Astrocyte (in vitro differentiated cells and primary cell): Measurements from ENCODE around the gene MATR3. TPM values are rescaled to one million over a fixed set of nuclear protein-coding genes. Genes with fewer than 3 reads are reported as not detected.
"Not testable (repeated sequence)": the region's sequence is repeated elsewhere in the genome, so short reads cannot be mapped to it uniquely, and the experiment has no call there.

Source experiments
- DNase-seq: peaks from one replicate; pipeline ENCODE4 v3.0.0-alpha.2; 2010; ENCODE audit warnings: low read depth
- FAIRE-seq: peaks from 2 replicates; lab custom pipeline; 2011; peaks lifted over from hg19 to GRCh38; lab: Jason Lieb, UNC
- H2AFZ ChIP-seq: 2 replicates; pipeline ENCODE4 v1.6.0; 2012; ENCODE audit warnings: low read depth, low read length, inconsistent platforms
- H3K27ac ChIP-seq: 2 replicates; pipeline ENCODE4 v1.5.1; 2011; ENCODE audit warnings: low read depth, low read length, inconsistent platforms
- H3K27me3 ChIP-seq: 2 replicates; pipeline ENCODE4 v1.6.0; 2011; ENCODE audit warnings: low read length, inconsistent platforms; ENCODE audit not compliant: insufficient read depth
- H3K36me3 ChIP-seq: 2 replicates; pipeline ENCODE4 v1.5.1; 2011; ENCODE audit warnings: low read length, inconsistent platforms; ENCODE audit not compliant: insufficient read depth
- H3K4me1 ChIP-seq: 2 replicates; pipeline ENCODE4 v1.5.1; 2011; ENCODE audit warnings: low read length, inconsistent platforms; ENCODE audit not compliant: insufficient read depth
- H3K4me2 ChIP-seq: 2 replicates; pipeline ENCODE4 v1.6.0; 2012; ENCODE audit warnings: low read length, inconsistent platforms
- H3K4me3 ChIP-seq: 2 replicates; pipeline ENCODE4 v1.5.1; 2011; ENCODE audit warnings: low read depth, mild to moderate bottlenecking, low read length, inconsistent platforms; ENCODE audit not compliant: insufficient read depth
- H3K79me2 ChIP-seq: 2 replicates; pipeline ENCODE4 v1.6.0; 2012; ENCODE audit warnings: mild to moderate bottlenecking, low read length, inconsistent platforms; ENCODE audit not compliant: insufficient read depth
- H3K9ac ChIP-seq: 2 replicates; pipeline ENCODE4 v1.6.0; 2012; ENCODE audit warnings: mild to moderate bottlenecking, low read length, inconsistent platforms
- H3K9me3 ChIP-seq: 2 replicates; pipeline ENCODE4 v1.5.1; 2012; ENCODE audit warnings: low read depth, mild to moderate bottlenecking, low read length, inconsistent platforms; ENCODE audit not compliant: insufficient read depth
- H4K20me1 ChIP-seq: 2 replicates; pipeline ENCODE4 v1.6.0; 2012; ENCODE audit warnings: low read length, inconsistent platforms; ENCODE audit not compliant: insufficient read depth
- H3K27ac Mint-ChIP-seq: one replicate; pipeline ENCODE4 v1.8.0; 2021; ENCODE audit warnings: mild to moderate bottlenecking, mixed read lengths; ENCODE audit not compliant: unreplicated experiment
- H3K27me3 Mint-ChIP-seq: one replicate; pipeline ENCODE4 v1.8.0; 2021; ENCODE audit warnings: low read depth, mixed read lengths; ENCODE audit not compliant: unreplicated experiment
- H3K36me3 Mint-ChIP-seq: one replicate; pipeline ENCODE4 v1.8.0; 2021; ENCODE audit warnings: low read depth, mixed read lengths; ENCODE audit not compliant: unreplicated experiment
- H3K4me1 Mint-ChIP-seq: one replicate; pipeline ENCODE4 v1.8.0; 2021; ENCODE audit warnings: low read depth, mixed read lengths; ENCODE audit not compliant: unreplicated experiment
- H3K4me3 Mint-ChIP-seq: one replicate; pipeline ENCODE4 v1.8.0; 2021; ENCODE audit warnings: mild to moderate bottlenecking, moderate library complexity, mixed read lengths; ENCODE audit not compliant: unreplicated experiment
- H3K9me3 Mint-ChIP-seq: one replicate; pipeline ENCODE4 v1.8.0; 2021; ENCODE audit warnings: mild to moderate bottlenecking, mixed read lengths; ENCODE audit not compliant: unreplicated experiment
- CTCF ChIP-seq: IDR thresholded peaks from 2 replicates; pipeline ENCODE4 v1.5.1; 2011; ENCODE audit warnings: low read depth, mild to moderate bottlenecking, inconsistent platforms, low read length, moderate library complexity; ENCODE audit not compliant: insufficient read depth
- EZH2 ChIP-seq: IDR thresholded peaks from 2 replicates; pipeline ENCODE4 v1.6.1; 2012; ENCODE audit warnings: mild to moderate bottlenecking, low read length, inconsistent platforms; ENCODE audit not compliant: insufficient read depth
- total RNA-seq: library from RNA; stranded (reverse); gene quantifications from 2 replicates; pipeline ENCODE4 v1.2.1, GENCODE V29; 2021

MATR3 gene
- total RNA-seq, 1 donor from 2014 or later, result 126 TPM

DNA sequence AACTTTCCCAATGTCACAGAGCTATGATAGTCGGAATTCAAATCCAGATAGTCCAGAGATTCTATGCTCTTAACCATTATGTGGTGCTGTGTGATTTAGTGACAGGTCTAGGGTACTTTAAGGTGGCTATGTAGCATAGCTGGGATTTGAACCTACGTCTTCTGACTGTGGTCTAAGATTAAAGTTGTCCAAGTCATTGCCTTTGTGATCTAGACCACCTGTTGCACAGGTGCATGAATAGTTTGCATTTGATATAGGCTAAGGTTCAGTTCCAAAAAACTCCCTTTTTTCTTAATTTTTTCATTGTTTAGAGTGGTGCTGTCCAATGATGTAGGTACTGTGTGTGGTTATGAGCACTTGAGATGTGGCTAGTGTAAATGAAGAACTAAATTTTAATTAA, 50.6 kb downstream of the MATR3 start:
- no peaks in the 10 kb centered on the region for H3K9me3 ChIP-seq
- H3K9me3 Mint-ChIP-seq, result no peaks in the 10 kb centered on the region
- H3K27ac ChIP-seq, result no peak overlapping the region
- FAIRE-seq, result no peak
- H3K36me3 ChIP-seq, result no peaks in the 10 kb centered on the region
- peaks cover 75% of the 10 kb centered on the region for H3K79me2 ChIP-seq
- no peaks in the 10 kb centered on the region for H3K27me3 Mint-ChIP-seq
- H3K4me1 ChIP-seq, result peaks cover 14% of the 10 kb centered on the region
- peak overlapping the region; percentile 44 for H3K4me2 ChIP-seq
- H3K4me3 Mint-ChIP-seq, result peak overlapping the region; percentile 67
- peaks cover 19% of the 10 kb centered on the region for H3K4me1 Mint-ChIP-seq
- no peak for DNase-seq
- no peak overlapping the region for H3K27ac Mint-ChIP-seq
- peaks cover 10% of the 10 kb centered on the region for H3K36me3 Mint-ChIP-seq
- H2AFZ ChIP-seq, result no peak overlapping the region
- no peak overlapping the region for H3K4me3 ChIP-seq
- peaks cover 58% of the 10 kb centered on the region for H4K20me1 ChIP-seq
- TF ChIP-seq EZH2 (no peak), CTCF (no peak)
- H3K9ac ChIP-seq, result no peak overlapping the region
- H3K27me3 ChIP-seq, result no peaks in the 10 kb centered on the region

DNA sequence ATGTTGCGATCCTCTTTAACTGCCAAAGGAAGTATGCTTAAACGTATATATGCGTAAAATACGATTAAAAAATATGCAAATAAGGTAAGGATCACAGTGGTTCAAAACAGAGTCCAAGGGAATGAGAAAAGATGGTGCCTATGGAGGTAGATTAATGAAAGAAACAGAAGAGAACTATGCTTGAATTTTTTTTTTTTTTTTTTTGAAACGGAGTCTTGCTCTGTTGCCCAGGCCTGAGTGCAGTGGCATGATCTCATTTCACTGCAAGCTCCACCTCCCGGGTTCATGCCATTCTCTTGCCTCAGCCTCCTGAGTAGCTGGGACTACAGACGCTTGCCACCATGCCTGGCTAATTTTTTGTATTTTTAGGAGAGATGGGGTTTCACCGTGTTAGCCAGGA, 51.9 kb downstream of the MATR3 start:
- not testable (repeated sequence) for H3K27ac Mint-ChIP-seq, H3K27ac ChIP-seq, H3K4me2 ChIP-seq, H3K4me3 ChIP-seq, FAIRE-seq, H3K36me3 Mint-ChIP-seq, DNase-seq, H3K36me3 ChIP-seq, H2AFZ ChIP-seq, H3K9me3 Mint-ChIP-seq, H3K4me3 Mint-ChIP-seq, H3K27me3 ChIP-seq, H3K9me3 ChIP-seq, H3K9ac ChIP-seq, H3K27me3 Mint-ChIP-seq
- peaks cover 16% of the 10 kb centered on the region for H3K4me1 Mint-ChIP-seq
- Histone ChIP-seq H3K4me1 (peaks cover 14% of the 10 kb centered on the region), H4K20me1 (peaks cover 70% of the 10 kb centered on the region), H3K79me2 (peaks cover 87% of the 10 kb centered on the region)

- H3K9me3 Mint-ChIP-seq, H3K36me3 ChIP-seq, H3K27me3 ChIP-seq, H3K4me1 ChIP-seq, H3K27ac Mint-ChIP-seq, H3K9me3 ChIP-seq, H3K36me3 Mint-ChIP-seq, H3K27me3 Mint-ChIP-seq, H3K4me3 ChIP-seq, DNase-seq, FAIRE-seq, H3K27ac ChIP-seq, H3K9ac ChIP-seq, H2AFZ ChIP-seq, H3K4me2 ChIP-seq, H3K4me3 Mint-ChIP-seq: not testable (repeated sequence)
- H3K4me1 Mint-ChIP-seq, result peaks cover 12% of the 10 kb centered on the region
- Histone ChIP-seq H3K79me2 (peaks cover 100% of the 10 kb centered on the region), H4K20me1 (peaks cover 88% of the 10 kb centered on the region)
These were observed 54.3 kb downstream of the MATR3 start for GRCh38 chr5:139347863-139348262.
